Gastroesophageal sphincter (tissue), 3 donors: ENCODE data around the gene CDC27.

ENCODE experiments used
- POLR2A ChIP-seq, 2 donors: fragments of 450-650 bp; IDR thresholded peaks; one replicate each; pipeline ENCODE4 v1.6.1; 2017; ENCODE audit warnings: antibody characterized with exemption in 2 of 2, mild to moderate bottlenecking in 2 of 2, moderate library complexity in 1 of 2
- POLR2AphosphoS5 ChIP-seq: sonication (generic); formaldehyde crosslinking; IDR thresholded peaks from one replicate; pipeline ENCODE4 v1.6.1; 2017; ENCODE audit warnings: antibody characterized with exemption
- TF ChIP-seq, protein P1 (sequence below), 4 experiments: fragments of 200-600 bp in 2 of 4; fragments of 450-650 bp in 2 of 4; sonication (generic) in 1 of 4; IDR thresholded peaks; one replicate each; pipeline ENCODE4 v1.5.1; 2017 to 2019; ENCODE audit warnings: antibody characterized with exemption in 4 of 4, mild to moderate bottlenecking in 2 of 4, moderate library complexity in 2 of 4

- TF ChIP-seq POLR2A (IDR thresholded peaks at IDR 0.05) (no peak), POLR2AphosphoS5 (no peak)
- TF ChIP-seq, protein P1, sequence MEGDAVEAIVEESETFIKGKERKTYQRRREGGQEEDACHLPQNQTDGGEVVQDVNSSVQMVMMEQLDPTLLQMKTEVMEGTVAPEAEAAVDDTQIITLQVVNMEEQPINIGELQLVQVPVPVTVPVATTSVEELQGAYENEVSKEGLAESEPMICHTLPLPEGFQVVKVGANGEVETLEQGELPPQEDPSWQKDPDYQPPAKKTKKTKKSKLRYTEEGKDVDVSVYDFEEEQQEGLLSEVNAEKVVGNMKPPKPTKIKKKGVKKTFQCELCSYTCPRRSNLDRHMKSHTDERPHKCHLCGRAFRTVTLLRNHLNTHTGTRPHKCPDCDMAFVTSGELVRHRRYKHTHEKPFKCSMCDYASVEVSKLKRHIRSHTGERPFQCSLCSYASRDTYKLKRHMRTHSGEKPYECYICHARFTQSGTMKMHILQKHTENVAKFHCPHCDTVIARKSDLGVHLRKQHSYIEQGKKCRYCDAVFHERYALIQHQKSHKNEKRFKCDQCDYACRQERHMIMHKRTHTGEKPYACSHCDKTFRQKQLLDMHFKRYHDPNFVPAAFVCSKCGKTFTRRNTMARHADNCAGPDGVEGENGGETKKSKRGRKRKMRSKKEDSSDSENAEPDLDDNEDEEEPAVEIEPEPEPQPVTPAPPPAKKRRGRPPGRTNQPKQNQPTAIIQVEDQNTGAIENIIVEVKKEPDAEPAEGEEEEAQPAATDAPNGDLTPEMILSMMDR (IDR thresholded peaks at IDR 0.05), result no peak
Measured at GRCh38 chr17:47078801-47079200, 110.3 kb downstream of the CDC27 start.
